H1 (cell line): ENCODE results near the gene ORC5. TPM values are rescaled to one million over a fixed set of nuclear protein-coding genes. Genes with fewer than 3 reads are reported as not detected.

ENCODE experiments used
- CTCF ChIA-PET: fragments of 300-600 bp; sonication (Branson Sonifier 250); formaldehyde crosslinking; loops from one replicate; lab custom pipeline; 2021; ENCODE audit not compliant: partially characterized antibody; lab: Charles Lee
- POLR2A ChIA-PET: fragments of 300-600 bp; sonication (Branson Sonifier 250); formaldehyde crosslinking; loops from one replicate; lab custom pipeline; 2021; ENCODE audit warnings: inconsistent platforms; ENCODE audit not compliant: partially characterized antibody; lab: Charles Lee
- DNase-seq, 2 experiments: peaks; one replicate each; pipeline versions ENCODE4 v3.0.0 to v3.0.0-alpha.2; 2010 to 2022; ENCODE audit warnings: low spot score in 2 of 2, low read depth in 1 of 2, mixed read lengths in 1 of 2
- FAIRE-seq: peaks from 2 replicates; lab custom pipeline; 2011; peaks lifted over from hg19 to GRCh38; lab: Jason Lieb, UNC
- H2AFZ ChIP-seq: 2 replicates; pipeline ENCODE4 v1.8.1; 2012; ENCODE audit warnings: low read length, inconsistent platforms
- H2AK5ac ChIP-seq: 2 replicates; pipeline ENCODE4 v1.6.1; 2013; ENCODE audit warnings: low read depth, low read length
- H2BK120ac ChIP-seq: replicated peaks from 2 replicates; pipeline ENCODE3; 2013; ENCODE audit warnings: low read depth, low read length, inconsistent platforms
- H2BK12ac ChIP-seq: 2 replicates; pipeline ENCODE4 v1.6.1; 2013; ENCODE audit warnings: low read depth, low read length
- H2BK15ac ChIP-seq: 2 replicates; pipeline ENCODE4 v1.6.1; 2013; ENCODE audit warnings: low read length
- H2BK20ac ChIP-seq: 2 replicates; pipeline ENCODE4 v1.6.1; 2013; ENCODE audit warnings: low read length
- H2BK5ac ChIP-seq: 2 replicates; pipeline ENCODE4 v1.6.1; 2013; ENCODE audit warnings: low read depth, low read length
- H3K14ac ChIP-seq: 2 replicates; pipeline ENCODE4 v1.6.1; 2013; ENCODE audit warnings: inconsistent platforms; ENCODE audit not compliant: insufficient read length
- H3K18ac ChIP-seq: 2 replicates; pipeline ENCODE4 v1.6.1; 2013; ENCODE audit warnings: low read length; ENCODE audit errors: extremely low read depth
- H3K23ac ChIP-seq: 2 replicates; pipeline ENCODE4 v1.6.1; 2013; ENCODE audit warnings: inconsistent platforms; ENCODE audit not compliant: insufficient read length
- H3K23me2 ChIP-seq: 2 replicates; pipeline ENCODE4 v1.6.1; 2013; ENCODE audit warnings: low read depth, low read length
- H3K27ac ChIP-seq: 2 replicates; pipeline ENCODE4 v1.6.1; 2011; ENCODE audit warnings: low read depth, low read length, inconsistent platforms
- H3K27me3 ChIP-seq, 4 experiments: replicated peaks in 1 of 4; 1 replicate in 1 of 4; 2 replicates in 3 of 4; pipeline versions ENCODE4 v1.6.1 to v1.8.1; 2011 to 2013; ENCODE audit warnings: low read length in 3 of 4, mild to moderate bottlenecking in 3 of 4, inconsistent platforms in 2 of 4, mixed read lengths in 2 of 4, moderate library complexity in 1 of 4; ENCODE audit not compliant: control insufficient read depth in 3 of 4, insufficient read depth in 3 of 4; ENCODE audit errors: extremely low read depth in 1 of 4
- H3K36me3 ChIP-seq, 4 experiments: 2 replicates each; pipeline versions ENCODE4 v1.6.1 to v1.8.1; 2011 to 2013; ENCODE audit warnings: mild to moderate bottlenecking in 4 of 4, low read length in 3 of 4, moderate library complexity in 2 of 4, control low read depth in 1 of 4, inconsistent platforms in 1 of 4; ENCODE audit not compliant: insufficient read depth in 4 of 4, control insufficient read depth in 2 of 4
- H3K4ac ChIP-seq: replicated peaks from 2 replicates; pipeline ENCODE3; 2013; ENCODE audit warnings: low read length, low read depth, mixed read lengths, inconsistent platforms; ENCODE audit not compliant: insufficient read length
- H3K4me1 ChIP-seq, 4 experiments: replicated peaks in 1 of 4; 1 replicate in 1 of 4; 2 replicates in 3 of 4; pipeline versions ENCODE4 v1.6.1 to v1.8.1; 2011 to 2013; ENCODE audit warnings: low read length in 3 of 4, inconsistent platforms in 2 of 4, mixed read lengths in 1 of 4; ENCODE audit not compliant: insufficient read depth in 4 of 4, control insufficient read depth in 3 of 4
- H3K4me2 ChIP-seq, 2 experiments: 2 replicates each; pipeline versions ENCODE4 v1.6.1 to v1.8.1; 2011 to 2013; ENCODE audit warnings: low read depth in 2 of 2, low read length in 2 of 2, control low read depth in 1 of 2, inconsistent platforms in 1 of 2, mild to moderate bottlenecking in 1 of 2; ENCODE audit not compliant: insufficient read depth in 1 of 2
- H3K4me3 ChIP-seq, 4 experiments: fragments of 200-600, 300-600 bp in 1 of 4; sonication (generic), shearing (Covaris generic), sonication (Bioruptor Twin) in 1 of 4; 2 replicates each; pipeline versions ENCODE4 v1.5.1 to v1.8.1; 2011 to 2016; ENCODE audit warnings: low read length in 4 of 4, low read depth in 3 of 4, control low read depth in 2 of 4, inconsistent platforms in 2 of 4, mild to moderate bottlenecking in 2 of 4, mixed read lengths in 1 of 4, moderate library complexity in 1 of 4; ENCODE audit not compliant: insufficient read depth in 2 of 4; ENCODE audit errors: extremely low read depth in 1 of 4
- H3K56ac ChIP-seq: replicated peaks from 2 replicates; pipeline ENCODE3; 2013; ENCODE audit warnings: low read depth, mild to moderate bottlenecking, mixed read lengths, low read length, inconsistent platforms; ENCODE audit not compliant: insufficient read length
- H3K79me1 ChIP-seq: 2 replicates; pipeline ENCODE4 v1.6.1; 2013; ENCODE audit warnings: low read depth, low read length, control low read depth
- H3K79me2 ChIP-seq, 2 experiments: 2 replicates each; pipeline versions ENCODE4 v1.6.1 to v1.8.1; 2012 to 2013; ENCODE audit warnings: low read length in 2 of 2, mild to moderate bottlenecking in 2 of 2, inconsistent platforms in 1 of 2; ENCODE audit not compliant: insufficient read depth in 2 of 2, control insufficient read depth in 1 of 2
- H3K9ac ChIP-seq, 4 experiments: replicated peaks in 1 of 4; 1 replicate in 1 of 4; 2 replicates in 3 of 4; pipeline versions ENCODE4 v1.6.1 to v1.8.1; 2011 to 2013; ENCODE audit warnings: low read depth in 3 of 4, low read length in 3 of 4, control low read depth in 2 of 4, mild to moderate bottlenecking in 2 of 4, moderate library complexity in 2 of 4, inconsistent platforms in 1 of 4; ENCODE audit errors: extremely low read depth in 1 of 4
- H3K9me3 ChIP-seq, 2 experiments: 2 replicates each; pipeline versions ENCODE4 v1.6.1 to v1.8.1; 2012 to 2013; ENCODE audit warnings: mild to moderate bottlenecking in 2 of 2, moderate library complexity in 2 of 2, control low read depth in 1 of 2, inconsistent platforms in 1 of 2, low read depth in 1 of 2, low read length in 1 of 2, mixed read lengths in 1 of 2; ENCODE audit not compliant: insufficient read depth in 2 of 2
- H4K20me1 ChIP-seq, 2 experiments: replicated peaks in 1 of 2; 2 replicates each; pipeline versions ENCODE3 to v1.8.1; 2011 to 2013; ENCODE audit warnings: inconsistent platforms in 2 of 2, low read length in 2 of 2, mild to moderate bottlenecking in 1 of 2; ENCODE audit not compliant: insufficient read depth in 2 of 2, control insufficient read depth in 1 of 2
- H4K5ac ChIP-seq: 2 replicates; pipeline ENCODE4 v1.6.1; 2013; ENCODE audit warnings: low read length, low read depth, mixed read lengths, inconsistent platforms; ENCODE audit not compliant: insufficient read length
- H4K8ac ChIP-seq: 2 replicates; pipeline ENCODE4 v1.8.0; 2013; ENCODE audit warnings: mild to moderate bottlenecking, moderate library complexity, low read length, inconsistent platforms; ENCODE audit not compliant: insufficient read depth; ENCODE audit errors: extremely low read depth
- H4K91ac ChIP-seq: replicated peaks from 2 replicates; pipeline ENCODE3; 2013; ENCODE audit warnings: low read length, mixed read lengths, inconsistent platforms; ENCODE audit not compliant: insufficient read length
- BCL11A ChIP-seq, 2 experiments: IDR thresholded peaks; one replicate each; pipeline ENCODE4 v1.6.1; 2011; ENCODE audit warnings: low read depth in 2 of 2, low read length in 2 of 2, mild to moderate bottlenecking in 2 of 2
- CHD2 ChIP-seq: IDR thresholded peaks from 2 replicates; pipeline ENCODE4 v1.6.1; 2012; ENCODE audit warnings: low read length, improper control_type of control experiment
- SAP30 ChIP-seq: fragments of 300-600 bp; sonication (generic); IDR thresholded peaks from 2 replicates; pipeline ENCODE4 v1.7.1; 2012; ENCODE audit warnings: low read length, moderate library complexity, mild to moderate bottlenecking, inconsistent platforms; ENCODE audit not compliant: insufficient read depth, insufficient replicate concordance
- SIX5 ChIP-seq: IDR thresholded peaks from 2 replicates; pipeline ENCODE4 v1.6.1; 2011; ENCODE audit warnings: mild to moderate bottlenecking, low read depth, low read length
- ZNF274 ChIP-seq: IDR thresholded peaks from 2 replicates; pipeline ENCODE4 v1.7.0; 2012; ENCODE audit warnings: low read length, borderline replicate concordance; ENCODE audit errors: extremely low read depth
- WGBS, 2 experiments: shearing (Covaris generic) in 1 of 2; methylation state at CpG; one replicate each; pipeline versions ENCODE4 v1.1.6 to v1.1.7; 2013 to 2015; ENCODE audit warnings: low lambda C conversion rate in 2 of 2, mixed read lengths in 2 of 2, inconsistent platforms in 1 of 2, low coverage in 1 of 2, missing lambda C conversion rate in 1 of 2; ENCODE audit not compliant: insufficient replicate concordance in 2 of 2, insufficient coverage in 1 of 2, insufficient read length in 1 of 2; ENCODE audit errors: extremely low coverage in 1 of 2, missing lambda C conversion rate in 1 of 2; 5-methylcytosine and 5-hydroxymethylcytosine counted together
- polyA plus RNA-seq, 7 experiments: library from polyadenylated mRNA; depleted of rRNA in 3 of 7; stranded (reverse) in 5 of 7; unstranded in 2 of 7; fragments of >200 nt in 5 of 7; fragments of 200-250 nt in 2 of 7; gene quantifications; 1 replicate in 5 of 7; 2 replicates in 1 of 7; 4 replicates in 1 of 7; pipeline versions ENCODE4 v1.2.1 to v1.2.3, GENCODE V29; 2011 to 2013; ENCODE audit warnings: missing spikeins in 2 of 7, mixed read lengths in 2 of 7
- total RNA-seq: library from RNA; stranded (reverse); fragmentation: NEBNext Ultra II Directional; extraction: Animal tissue kit (Norgen Biotek cat#: 25700); gene quantifications from 2 replicates; pipeline ENCODE4 v1.2.1, GENCODE V29; 2021
- TF ChIP-seq, protein P1 (sequence below): IDR thresholded peaks from 2 replicates; pipeline ENCODE4 v1.6.1; 2012; ENCODE audit warnings: low read length, inconsistent platforms
- TF ChIP-seq, protein P2 (sequence below): IDR thresholded peaks from 2 replicates; pipeline ENCODE4 v1.6.1; 2011; ENCODE audit warnings: low read length, improper control_type of control experiment
- TF ChIP-seq, protein P3 (sequence below): IDR thresholded peaks from 2 replicates; pipeline ENCODE4 v1.6.1; 2012; ENCODE audit warnings: inconsistent platforms

ORC5 gene
- total and polyA plus RNA-seq, 2 of the 8 experiments (the other 6 are each of a cell fraction or from before 2014, with no cell fraction given): 7.7 to 19.9 TPM

DNA sequence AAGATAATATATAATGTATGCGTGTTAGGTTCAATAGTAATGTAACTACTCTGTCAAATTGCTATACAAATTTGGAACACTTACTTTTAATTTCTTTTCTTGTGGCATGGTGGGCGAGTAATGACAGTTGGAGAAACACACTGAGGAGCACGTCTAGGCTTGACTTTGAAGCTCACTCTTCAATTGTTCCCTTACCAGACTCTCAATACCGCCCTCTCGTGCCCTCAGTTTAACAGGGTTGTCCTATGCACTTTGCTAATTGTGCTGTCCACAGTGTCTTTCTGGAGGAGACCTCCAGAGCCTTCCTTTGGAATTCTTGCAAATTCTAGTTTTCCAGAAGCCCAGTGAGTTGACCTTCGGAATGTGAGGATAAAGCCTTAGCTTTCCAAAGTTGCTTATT lies 111.1 kb downstream of the ORC5 start:
- H3K36me3 ChIP-seq: no peaks in the 10 kb centered on the region
- no peaks in the 10 kb centered on the region for H3K79me2 ChIP-seq
- H4K20me1 ChIP-seq: no peaks in the 10 kb centered on the region
- no peak overlapping the region for H4K8ac ChIP-seq
- no peak overlapping the region for H2BK120ac ChIP-seq
- no peak overlapping the region for H2BK5ac ChIP-seq
- no peak overlapping the region for H2BK15ac ChIP-seq
- no peak overlapping the region for H3K9ac ChIP-seq
- no peak overlapping the region for H2AK5ac ChIP-seq
- FAIRE-seq (no peak), DNase-seq (no peak)
- no peaks in the 10 kb centered on the region for H3K9me3 ChIP-seq
- ChIA-PET POLR2A (no interaction called here), CTCF (interaction anchor here (1.0 kb wide), 1 partner anchor 37 kb away, joined by 4 read pairs; no protein-coding TSS in a partner anchor)
- H2AFZ ChIP-seq: no peak overlapping the region
- H3K23me2 ChIP-seq: no peaks in the 10 kb centered on the region; the same call in 1 of the 2 replicates
- H3K4me3 ChIP-seq: no peak overlapping the region
- H3K4me2 ChIP-seq: no peak overlapping the region
- H2BK20ac ChIP-seq: no peak overlapping the region
- H3K27ac ChIP-seq: no peak overlapping the region
- no peak overlapping the region for H3K18ac ChIP-seq
- no peak overlapping the region for H3K4ac ChIP-seq
- H4K5ac ChIP-seq: no peak overlapping the region
- H2BK12ac ChIP-seq: no peak overlapping the region
- H3K56ac ChIP-seq: no peak overlapping the region
- peaks cover 0 to 4% (median 0%) of the 10 kb centered on the region in 4 experiments; a peak in 1 of 7 replicates for H3K4me1 ChIP-seq
- WGBS, 2 experiments: 81% methylated on average over 6 of the region's 6 CpGs; no CpG with 5 or more reads in 1 of the 2 experiments
- H4K91ac ChIP-seq: no peak overlapping the region
- H3K23ac ChIP-seq: no peak overlapping the region
- no peak overlapping the region for H3K14ac ChIP-seq
- H3K79me1 ChIP-seq: no peaks in the 10 kb centered on the region
- H3K27me3 ChIP-seq: no peaks in the 10 kb centered on the region
- TF ChIP-seq, protein P1, sequence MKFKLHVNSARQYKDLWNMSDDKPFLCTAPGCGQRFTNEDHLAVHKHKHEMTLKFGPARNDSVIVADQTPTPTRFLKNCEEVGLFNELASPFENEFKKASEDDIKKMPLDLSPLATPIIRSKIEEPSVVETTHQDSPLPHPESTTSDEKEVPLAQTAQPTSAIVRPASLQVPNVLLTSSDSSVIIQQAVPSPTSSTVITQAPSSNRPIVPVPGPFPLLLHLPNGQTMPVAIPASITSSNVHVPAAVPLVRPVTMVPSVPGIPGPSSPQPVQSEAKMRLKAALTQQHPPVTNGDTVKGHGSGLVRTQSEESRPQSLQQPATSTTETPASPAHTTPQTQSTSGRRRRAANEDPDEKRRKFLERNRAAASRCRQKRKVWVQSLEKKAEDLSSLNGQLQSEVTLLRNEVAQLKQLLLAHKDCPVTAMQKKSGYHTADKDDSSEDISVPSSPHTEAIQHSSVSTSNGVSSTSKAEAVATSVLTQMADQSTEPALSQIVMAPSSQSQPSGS: no peak
- TF ChIP-seq CHD2: no peak
- TF ChIP-seq, protein P2, sequence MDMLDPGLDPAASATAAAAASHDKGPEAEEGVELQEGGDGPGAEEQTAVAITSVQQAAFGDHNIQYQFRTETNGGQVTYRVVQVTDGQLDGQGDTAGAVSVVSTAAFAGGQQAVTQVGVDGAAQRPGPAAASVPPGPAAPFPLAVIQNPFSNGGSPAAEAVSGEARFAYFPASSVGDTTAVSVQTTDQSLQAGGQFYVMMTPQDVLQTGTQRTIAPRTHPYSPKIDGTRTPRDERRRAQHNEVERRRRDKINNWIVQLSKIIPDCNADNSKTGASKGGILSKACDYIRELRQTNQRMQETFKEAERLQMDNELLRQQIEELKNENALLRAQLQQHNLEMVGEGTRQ: no peak
- no peak for TF ChIP-seq ZNF274
- TF ChIP-seq BCL11A (IDR thresholded peaks at IDR 0.05; ENCODE audit: low read depth in 2 of 2, low read length in 2 of 2): no peak
- TF ChIP-seq SAP30: no peak
- TF ChIP-seq SIX5: no peak
- TF ChIP-seq, protein P3, sequence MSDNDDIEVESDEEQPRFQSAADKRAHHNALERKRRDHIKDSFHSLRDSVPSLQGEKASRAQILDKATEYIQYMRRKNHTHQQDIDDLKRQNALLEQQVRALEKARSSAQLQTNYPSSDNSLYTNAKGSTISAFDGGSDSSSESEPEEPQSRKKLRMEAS: no peak
